Loucy (cell line): ENCODE measurements around the gene GIMAP8.
A peak's percentile ranks its signal among the peaks of the same experiment; 100 is the strongest.

ENCODE experiments used
- H2AFZ ChIP-seq: fragments of 200-600 bp; sonication (generic); 2 replicates; pipeline ENCODE4 v1.6.0; 2016; ENCODE audit warnings: antibody characterized with exemption, mild to moderate bottlenecking, low read length, moderate library complexity
- H3F3A ChIP-seq: fragments of 200-600 bp; 2 replicates; pipeline ENCODE4 v1.6.0; 2016; ENCODE audit warnings: antibody characterized with exemption, low read depth, mild to moderate bottlenecking
- H3K27me3 ChIP-seq: fragments of 200-600 bp; sonication (generic); 2 replicates; pipeline ENCODE4 v1.6.1; 2014; ENCODE audit warnings: low read length, mild to moderate bottlenecking; ENCODE audit not compliant: insufficient read depth, poor library complexity, severe bottlenecking
- H3K36me3 ChIP-seq: fragments of 200-600 bp; sonication (generic); 2 replicates; pipeline ENCODE4 v1.6.1; 2016; ENCODE audit warnings: low read length; ENCODE audit not compliant: insufficient read depth
- H3K4me1 ChIP-seq: fragments of 200-600 bp; sonication (generic); 2 replicates; pipeline ENCODE4 v1.5.1; 2014; ENCODE audit warnings: low read length, mild to moderate bottlenecking; ENCODE audit not compliant: insufficient read depth, poor library complexity, severe bottlenecking
- H3K4me2 ChIP-seq: fragments of 200-600 bp; sonication (generic); 2 replicates; pipeline ENCODE4 v1.6.0; 2014; ENCODE audit warnings: antibody characterized with exemption, low read length, low read depth, mild to moderate bottlenecking; ENCODE audit not compliant: poor library complexity, severe bottlenecking
- H3K4me3 ChIP-seq: fragments of 200-600 bp; sonication (generic); 2 replicates; pipeline ENCODE4 v1.5.1; 2014; ENCODE audit warnings: low read length, mild to moderate bottlenecking, mixed read lengths; ENCODE audit not compliant: poor library complexity, severe bottlenecking
- H3K79me2 ChIP-seq: fragments of 200-600 bp; sonication (generic); 2 replicates; pipeline ENCODE4 v1.6.1; 2014; ENCODE audit warnings: low read length; ENCODE audit not compliant: insufficient read depth
- H3K9ac ChIP-seq: fragments of 200-600 bp; sonication (generic); 2 replicates; pipeline ENCODE4 v1.6.0; 2014; ENCODE audit warnings: mild to moderate bottlenecking, low read depth, low read length, moderate library complexity; ENCODE audit not compliant: poor library complexity, severe bottlenecking
- H3K9me2 ChIP-seq: fragments of 200-600 bp; sonication (generic); replicated peaks from 2 replicates; pipeline ENCODE4 v1.6.1; 2016; ENCODE audit warnings: low read depth, low read length, mixed read lengths
- H3K9me3 ChIP-seq: fragments of 200-600 bp; sonication (generic); 2 replicates; pipeline ENCODE4 v1.6.1; 2014; ENCODE audit warnings: mild to moderate bottlenecking, antibody characterized with exemption, low read length, low read depth; ENCODE audit not compliant: insufficient read depth
- H4K20me1 ChIP-seq: fragments of 200-600 bp; sonication (generic); 2 replicates; pipeline ENCODE4 v1.6.0; 2014; ENCODE audit warnings: antibody characterized with exemption, low read length, mild to moderate bottlenecking; ENCODE audit not compliant: insufficient read depth, poor library complexity, severe bottlenecking
- CTCF ChIP-seq: fragments of 200-600 bp; sonication (generic); conservative IDR thresholded peaks from 2 replicates; pipeline ENCODE4 v1.5.1; 2014; ENCODE audit warnings: mild to moderate bottlenecking, antibody characterized with exemption, low read length
- EZH2phosphoT487 ChIP-seq: fragments of 200-600 bp; IDR thresholded peaks from 2 replicates; pipeline ENCODE4 v1.6.1; 2018; ENCODE audit warnings: antibody characterized with exemption, mild to moderate bottlenecking, moderate library complexity, borderline replicate concordance

The GIMAP8 gene

GRCh38 chr7:150444674-150445365 lies 5.6 kb upstream of the GIMAP8 start:
- Histone ChIP-seq H3K4me1 (peaks cover 36% of the 10 kb centered on the region), H3K4me3 (no peak overlapping the region), H3K4me2 (no peak overlapping the region), H3K79me2 (no peaks in the 10 kb centered on the region), H3F3A (no peaks in the 10 kb centered on the region), H3K27me3 (no peaks in the 10 kb centered on the region), H3K9me3 (no peaks in the 10 kb centered on the region), H3K36me3 (no peaks in the 10 kb centered on the region), H3K9me2 (no peaks in the 10 kb centered on the region), H2AFZ (no peak overlapping the region), H4K20me1 (no peaks in the 10 kb centered on the region), H3K9ac (peak overlapping the region; percentile 4)
- TF ChIP-seq CTCF (no peak), EZH2phosphoT487 (no peak)

- Histone ChIP-seq H4K20me1 (no peaks in the 10 kb centered on the region), H3K79me2 (no peaks in the 10 kb centered on the region), H3F3A (no peaks in the 10 kb centered on the region), H3K4me1 (peaks cover 51% of the 10 kb centered on the region), H3K27me3 (no peaks in the 10 kb centered on the region), H3K36me3 (no peaks in the 10 kb centered on the region), H3K9me3 (no peaks in the 10 kb centered on the region), H3K4me2 (peak overlapping the region; percentile 36), H3K9ac (peak overlapping the region; percentile 40), H3K4me3 (peak overlapping the region; percentile 19), H2AFZ (peak overlapping the region; percentile 44; the same call in 1 of the 2 replicates), H3K9me2 (no peaks in the 10 kb centered on the region)
- TF ChIP-seq CTCF = no peak
- TF ChIP-seq EZH2phosphoT487 = no peak
Observed at GRCh38 chr7:150446288-150446938, 4.0 kb upstream of the GIMAP8 start.

- no peaks in the 10 kb centered on the region for H3K9me2 ChIP-seq
- no peak for TF ChIP-seq EZH2phosphoT487
- TF ChIP-seq CTCF = no peak
- H3K27me3 ChIP-seq = no peaks in the 10 kb centered on the region
- H3K4me1 ChIP-seq = peaks cover 60% of the 10 kb centered on the region
- no peaks in the 10 kb centered on the region for H3K36me3 ChIP-seq
- peak overlapping the region; percentile 21 for H3K4me2 ChIP-seq
- no peaks in the 10 kb centered on the region for H3F3A ChIP-seq
- H3K79me2 ChIP-seq = no peaks in the 10 kb centered on the region
- H4K20me1 ChIP-seq = no peaks in the 10 kb centered on the region
- H2AFZ ChIP-seq = peak overlapping the region; percentile 75
- H3K9ac ChIP-seq = peak overlapping the region; percentile 53
- H3K4me3 ChIP-seq = no peak overlapping the region
- H3K9me3 ChIP-seq = no peaks in the 10 kb centered on the region
Observed at GRCh38 chr7:150447966-150448788, 2.3 kb upstream of the GIMAP8 start.
